CD4-positive, alpha-beta T cell treated with Interleukin-4 for 4 hours (primary cell): ENCODE measurements around the gene CCND1.
"Not testable (repeated sequence)": the region's sequence is repeated elsewhere in the genome, so short reads cannot be mapped to it uniquely, and the experiment has no call there.

ENCODE experiments used
- DNase-seq: peaks from one replicate; pipeline ENCODE4 v3.0.0-alpha.2; 2020

CCND1 gene

GRCh38 chr11:69618237-69618636 is 22.7 kb upstream of the CCND1 start:
- DNase-seq, result no peak

GRCh38 chr11:69620683-69621290 is 20.2 kb upstream of the CCND1 start:
- DNase-seq, result no peak

- not testable (repeated sequence) for DNase-seq
Observed at GRCh38 chr11:69622097-69622681, 18.8 kb upstream of the CCND1 start.

- no peak for DNase-seq
Observed at GRCh38 chr11:69624293-69624692, 16.7 kb upstream of the CCND1 start.

GRCh38 chr11:69625476-69625875 is 15.5 kb upstream of the CCND1 start:
- no peak for DNase-seq

GRCh38 chr11:69627551-69627950 is 13.4 kb upstream of the CCND1 start:
- DNase-seq, result no peak

GRCh38 chr11:69630017-69630416 is 10.9 kb upstream of the CCND1 start:
- no peak for DNase-seq

GRCh38 chr11:69630424-69630823 is 10.5 kb upstream of the CCND1 start:
- no peak for DNase-seq

- DNase-seq, result no peak
Observed at GRCh38 chr11:69632900-69633299, 8.1 kb upstream of the CCND1 start.

GRCh38 chr11:69634069-69634468 is 6.9 kb upstream of the CCND1 start:
- DNase-seq, result no peak

- no peak for DNase-seq
Observed at GRCh38 chr11:69634590-69634989, 6.4 kb upstream of the CCND1 start.

- DNase-seq, result no peak
Observed at GRCh38 chr11:69635195-69635594, 5.8 kb upstream of the CCND1 start.

- no peak for DNase-seq
Observed at GRCh38 chr11:69635804-69636511, 5.0 kb upstream of the CCND1 start.

- no peak for DNase-seq
Observed at GRCh38 chr11:69636512-69637197, 4.3 kb upstream of the CCND1 start.

GRCh38 chr11:69637198-69637940 is 3.6 kb upstream of the CCND1 start:
- no peak for DNase-seq

- DNase-seq, result no peak
Observed at GRCh38 chr11:69637941-69638871, 2.8 kb upstream of the CCND1 start.

GRCh38 chr11:69638941-69639681 is 1.8 kb upstream of the CCND1 start:
- DNase-seq, result no peak

GRCh38 chr11:69639831-69640230 is 1.1 kb upstream of the CCND1 start:
- DNase-seq, result no peak

GRCh38 chr11:69640260-69640994 is 529 bp upstream of the CCND1 start:
- DNase-seq, result no peak
